HG03439 (cell line): ENCODE results near the gene BICDL1.
"Not testable (repeated sequence)": the region's sequence is repeated elsewhere in the genome, so short reads cannot be mapped to it uniquely, and the experiment has no call there.

Source experiments
- ATAC-seq: cut with Tn5 transposase; IDR thresholded peaks from one replicate; pipeline ENCODE4 v1.9.1; 2021; ENCODE audit warnings: mild to moderate bottlenecking, moderate library complexity; ENCODE audit not compliant: unreplicated experiment

The BICDL1 gene

DNA sequence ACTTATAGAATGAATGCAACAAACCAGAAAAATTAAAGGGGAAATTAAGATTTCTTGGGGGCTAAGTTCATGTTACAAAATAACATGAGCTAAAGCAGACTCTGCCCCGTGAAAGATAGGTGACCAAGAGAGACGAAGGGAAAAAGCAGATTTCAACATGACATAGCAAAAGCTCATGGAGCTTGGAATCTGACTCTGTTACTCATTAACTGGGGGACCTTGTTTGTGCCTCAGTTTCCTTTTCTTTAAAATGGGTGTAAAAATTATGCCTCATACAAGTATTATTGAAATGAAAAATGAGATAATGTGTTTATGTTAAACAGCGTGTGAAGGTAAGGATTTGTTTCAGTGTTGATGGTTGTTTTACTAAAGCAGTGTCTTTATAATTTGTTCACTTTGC is 11.5 kb downstream of the BICDL1 start:
- no peak for ATAC-seq

DNA sequence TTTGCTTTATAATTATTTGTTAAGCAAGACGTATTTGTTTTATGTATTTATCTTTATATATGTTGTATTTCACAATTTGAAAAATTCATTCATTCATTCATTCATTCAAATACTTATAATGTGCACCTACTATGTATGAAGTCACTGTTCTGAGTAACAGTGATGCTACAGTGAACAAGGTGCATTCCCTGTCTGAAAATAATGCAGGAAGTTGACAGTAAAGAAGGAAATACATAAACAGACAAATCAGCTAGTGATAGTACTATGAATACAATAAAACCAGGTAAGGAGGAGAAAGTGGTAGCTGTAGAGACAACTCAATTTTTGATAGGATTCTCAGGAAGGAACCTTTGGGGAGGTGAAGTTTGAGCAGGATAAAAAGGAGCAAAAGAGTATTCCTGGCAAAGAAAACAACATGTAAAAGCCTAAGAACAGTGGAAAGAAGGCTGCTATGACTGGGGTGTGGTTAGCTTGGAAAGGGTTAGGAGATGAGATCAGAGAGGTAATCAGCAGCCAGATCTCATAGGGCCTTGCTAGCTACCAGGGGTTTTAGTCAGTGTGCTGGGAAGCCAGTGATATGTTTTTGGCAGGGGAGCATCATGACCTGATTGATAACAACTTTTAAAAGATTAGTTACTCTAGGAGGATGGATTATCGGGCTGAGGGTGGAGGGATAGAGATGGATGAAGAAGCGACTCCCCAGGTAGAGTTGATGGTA is 17.4 kb downstream of the BICDL1 start:
- no peak for ATAC-seq

DNA sequence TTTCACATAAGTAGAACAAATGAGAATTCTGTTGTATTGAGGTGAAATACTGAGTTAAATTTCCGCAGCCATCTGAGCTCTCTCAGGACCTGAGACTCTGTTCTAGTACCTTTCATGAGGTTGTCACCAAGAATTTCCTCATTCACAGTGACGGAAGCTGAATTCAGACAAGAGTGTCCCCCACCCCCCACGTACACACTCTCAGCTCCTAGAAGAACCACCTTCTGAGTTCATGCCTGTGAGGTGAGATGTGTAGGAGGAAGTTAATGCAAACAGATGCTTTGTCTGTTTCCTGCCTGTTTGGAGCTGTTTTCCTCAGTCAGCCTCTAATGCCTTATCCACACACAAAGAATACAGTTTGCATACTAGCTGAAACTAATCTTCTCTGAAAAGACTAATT is 18.2 kb downstream of the BICDL1 start:
- ATAC-seq: no peak

DNA sequence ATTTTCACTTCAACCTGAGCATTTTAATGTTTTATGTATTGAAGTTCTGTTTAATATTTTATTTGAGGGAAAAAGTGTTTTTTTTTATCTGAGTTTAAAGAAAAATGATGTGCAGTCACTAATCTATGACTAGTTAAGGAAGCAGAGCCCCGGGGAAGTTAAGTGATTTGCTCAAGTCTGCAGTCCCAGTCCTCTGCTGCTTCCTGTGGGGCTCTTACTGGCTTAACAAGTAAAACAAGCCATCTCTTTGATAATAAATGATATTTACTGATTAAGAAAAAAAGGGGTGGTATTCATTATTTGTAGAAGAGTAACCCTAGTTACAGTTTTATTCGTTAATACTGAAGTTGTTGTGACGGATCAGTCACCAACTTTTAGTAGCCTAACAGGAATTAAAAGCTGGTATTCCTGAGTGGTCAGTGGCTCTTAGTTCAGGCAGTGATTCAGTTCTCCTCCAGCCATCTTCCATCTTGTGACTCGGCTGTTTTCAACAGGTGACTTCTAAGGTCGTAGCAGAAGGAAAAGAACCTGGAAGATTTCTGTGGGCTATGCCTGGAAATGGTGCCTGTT is 21.7 kb downstream of the BICDL1 start:
- no peak for ATAC-seq

DNA sequence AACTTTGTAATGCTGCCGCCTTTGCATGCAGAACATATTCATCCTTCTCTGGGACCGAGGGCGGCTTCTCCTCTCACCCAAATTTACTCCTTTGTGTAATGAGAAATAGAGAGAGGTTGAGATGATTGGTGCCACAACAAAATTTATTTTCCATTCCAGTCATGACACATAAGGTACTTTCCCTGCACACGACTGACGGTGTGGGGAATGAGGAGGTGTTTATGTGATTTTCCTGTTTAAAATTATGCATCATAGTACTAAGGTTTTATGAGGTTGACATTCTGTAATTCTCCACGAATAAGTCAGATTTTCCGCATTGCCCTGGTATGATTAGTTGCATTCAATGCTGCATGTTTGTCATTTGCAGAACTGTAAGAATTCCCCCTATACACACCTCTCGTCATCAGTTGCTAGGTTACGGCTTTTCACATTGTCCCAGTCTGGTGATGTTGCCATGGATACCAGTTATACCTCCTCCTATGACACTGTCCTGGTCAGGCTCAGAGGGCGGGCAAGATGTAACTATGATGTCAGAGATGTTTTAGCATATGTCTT is 23.1 kb downstream of the BICDL1 start:
- peak; percentile 87 for ATAC-seq

DNA sequence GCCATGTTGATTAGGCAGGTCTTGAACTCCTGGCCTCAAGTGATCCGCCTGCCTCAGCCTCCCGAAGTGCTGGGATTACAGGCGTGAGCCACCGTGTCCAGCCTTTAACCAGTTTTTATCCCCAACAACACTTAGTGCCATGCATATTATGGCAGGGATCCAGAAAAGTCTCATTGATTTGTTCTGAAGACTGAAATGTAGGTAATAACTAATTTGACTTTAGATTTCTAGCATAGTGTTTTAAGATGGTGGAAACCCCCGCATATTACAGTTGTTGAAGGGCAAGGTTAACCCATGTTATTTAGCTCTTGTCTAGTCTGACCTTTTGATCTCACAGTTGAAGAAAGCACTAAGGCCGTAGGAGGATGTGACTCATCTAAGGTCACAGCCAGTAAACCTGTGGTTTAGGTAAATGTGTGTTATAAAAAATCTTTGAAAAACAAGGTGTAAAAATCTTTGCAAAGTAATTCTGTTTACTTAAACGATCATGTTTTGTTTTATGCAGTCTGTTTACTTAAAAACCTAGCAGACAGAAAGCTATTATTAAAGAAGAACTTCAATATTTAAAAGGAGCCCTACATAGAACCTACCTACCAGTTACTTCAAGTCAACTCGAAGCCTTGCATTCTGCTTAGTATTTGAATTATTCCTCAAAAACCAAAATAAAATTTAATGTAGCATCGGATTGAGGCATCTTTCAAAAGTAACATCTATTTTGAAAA is 24.8 kb downstream of the BICDL1 start:
- peak; percentile 61 for ATAC-seq

DNA sequence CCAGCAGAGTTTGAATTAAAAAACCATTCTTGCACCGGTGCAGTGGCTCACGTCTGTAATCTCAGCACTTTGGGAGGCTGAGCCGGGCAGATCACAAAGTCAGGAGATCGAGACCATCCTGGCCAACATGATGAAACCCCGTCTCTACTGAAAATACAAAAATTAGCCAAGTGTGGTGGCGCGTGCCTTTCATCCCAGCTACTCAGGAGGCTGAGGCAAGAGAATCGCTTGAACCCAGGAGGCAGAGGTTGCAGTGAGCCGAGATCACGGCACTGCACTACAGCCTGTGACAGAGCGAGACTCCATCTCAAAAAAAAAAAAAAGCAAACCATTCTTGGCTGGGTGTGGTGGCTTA is 25.3 kb downstream of the BICDL1 start:
- ATAC-seq: not testable (repeated sequence)

DNA sequence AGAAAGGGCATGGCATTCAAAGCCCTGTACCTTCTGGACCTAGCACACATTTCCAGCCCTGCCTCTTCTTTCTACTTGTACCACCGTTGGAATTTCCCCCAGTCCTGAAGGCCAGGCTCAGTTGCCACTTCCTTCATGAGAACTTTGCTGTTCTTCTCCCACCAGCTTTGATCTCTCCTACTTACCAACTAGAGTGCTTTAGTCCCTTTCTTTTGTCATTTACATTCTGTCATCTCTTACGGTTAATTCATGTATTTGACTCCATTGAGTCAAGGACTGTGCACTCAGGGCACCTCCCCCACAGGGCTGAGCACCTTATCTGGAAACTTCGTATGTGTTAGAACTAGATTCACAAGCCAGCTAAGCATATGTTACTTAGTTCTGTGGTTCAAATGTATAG is 26.3 kb downstream of the BICDL1 start:
- ATAC-seq: no peak

DNA sequence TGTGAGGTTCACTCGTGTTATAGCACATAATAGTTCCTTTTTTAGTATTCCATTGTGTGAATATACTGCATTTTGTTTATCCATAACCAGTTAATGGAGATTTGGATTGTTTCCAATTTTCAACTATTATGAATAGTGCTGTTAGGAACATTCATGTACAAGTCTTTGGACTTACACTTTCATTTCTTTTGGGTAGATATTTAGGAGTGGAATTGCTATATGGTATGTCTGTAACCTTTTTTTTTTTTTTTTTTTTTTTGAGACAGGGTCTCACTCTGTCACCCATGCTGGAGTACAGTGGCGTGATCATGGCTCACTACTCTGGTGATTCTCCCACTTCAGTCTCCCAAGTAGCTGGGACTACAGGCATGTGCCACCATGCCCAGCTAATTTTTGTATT is 27.2 kb downstream of the BICDL1 start:
- not testable (repeated sequence) for ATAC-seq

DNA sequence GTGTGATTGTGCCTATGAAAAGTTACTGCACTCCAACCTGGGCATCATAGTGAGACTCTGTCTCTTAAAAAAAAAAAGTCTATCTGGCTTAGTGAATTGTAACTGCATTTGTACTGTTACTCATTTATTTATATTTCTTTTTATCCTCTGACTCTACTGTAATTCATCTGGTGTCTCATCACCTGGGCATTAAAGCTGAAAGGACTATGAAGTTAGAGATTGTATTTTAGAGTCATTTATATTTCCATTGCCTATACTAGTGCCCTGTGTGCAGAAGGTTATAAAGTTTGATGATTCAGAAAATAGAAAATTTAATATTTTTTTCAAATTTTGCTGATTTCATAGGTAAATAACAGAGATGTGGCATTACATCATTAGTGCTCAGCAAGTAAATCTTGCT is 30.2 kb downstream of the BICDL1 start:
- no peak for ATAC-seq

DNA sequence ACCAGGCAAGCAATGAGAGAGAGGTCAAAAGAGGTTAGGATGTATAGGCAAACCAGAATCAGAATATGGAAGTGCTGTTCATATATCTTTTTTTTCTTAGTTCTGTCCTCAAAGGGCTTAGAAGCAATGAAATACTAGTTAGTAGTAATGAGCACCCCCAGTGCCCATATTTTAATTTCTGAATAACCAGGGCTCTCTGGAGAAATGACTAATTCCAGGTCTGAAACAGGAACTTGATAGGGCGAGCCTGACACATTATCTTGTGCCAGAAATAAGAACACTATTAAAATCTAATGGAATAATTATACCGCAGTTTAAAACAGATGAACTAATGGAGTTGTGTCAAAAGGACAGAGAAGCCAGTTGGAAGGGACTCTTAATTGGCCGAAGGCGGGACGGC is 30.9 kb downstream of the BICDL1 start:
- no peak for ATAC-seq

DNA sequence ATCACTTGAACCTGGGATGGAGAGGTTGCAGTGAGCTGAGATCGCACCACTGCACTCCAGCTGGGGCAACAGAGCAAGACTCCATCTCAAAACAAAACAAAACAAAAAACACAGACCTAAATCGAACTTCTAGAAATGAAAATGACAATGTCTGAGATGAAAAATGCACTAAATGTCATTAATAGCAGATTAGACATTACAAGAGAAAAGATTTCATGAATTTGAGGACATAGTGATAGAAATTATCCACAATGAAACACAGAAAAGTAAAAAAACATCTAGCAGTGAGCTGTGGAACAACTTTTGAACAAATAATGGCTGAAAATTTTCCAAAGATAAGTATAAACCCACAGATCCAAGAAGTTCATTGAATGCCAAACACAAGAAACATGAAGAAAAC is 35.2 kb downstream of the BICDL1 start:
- no peak for ATAC-seq

DNA sequence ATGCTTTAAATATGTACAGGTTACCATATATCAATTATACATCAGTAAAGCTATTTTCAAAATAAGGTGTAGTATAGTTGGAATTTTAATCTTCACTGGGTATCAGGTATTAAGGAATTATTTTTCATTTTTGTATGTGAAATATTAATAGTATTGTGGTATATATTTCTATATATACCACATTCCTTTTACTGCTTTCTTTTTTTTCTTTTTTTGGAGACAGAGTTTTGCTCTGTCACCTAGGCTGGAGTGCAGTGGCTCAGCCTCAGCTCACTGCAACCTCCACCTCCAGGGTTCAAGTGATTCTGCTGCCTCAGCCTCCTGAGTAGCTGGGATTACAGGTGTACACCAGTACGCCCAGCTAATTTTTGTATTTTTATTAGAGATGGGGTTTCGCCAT is 36.6 kb downstream of the BICDL1 start:
- no peak for ATAC-seq

DNA sequence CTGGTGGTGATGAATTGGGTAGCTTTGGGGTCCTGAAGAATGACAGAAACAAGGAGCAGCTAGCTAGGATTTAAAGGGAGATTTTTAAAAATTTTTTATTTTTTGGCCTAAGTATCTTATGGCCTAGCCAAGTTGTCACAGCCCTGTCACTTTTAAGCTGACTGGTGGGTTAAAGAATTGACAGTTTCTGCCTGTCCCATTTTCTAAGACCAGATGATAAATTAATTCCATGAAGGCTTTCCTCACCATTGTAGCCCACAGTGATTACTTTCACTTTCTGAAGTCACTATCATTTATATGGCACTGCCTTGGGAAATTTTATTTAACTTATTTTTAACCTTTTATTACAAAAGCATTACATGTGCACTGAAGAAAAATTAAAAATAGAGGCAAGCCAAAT is 43.2 kb downstream of the BICDL1 start:
- ATAC-seq: no peak

DNA sequence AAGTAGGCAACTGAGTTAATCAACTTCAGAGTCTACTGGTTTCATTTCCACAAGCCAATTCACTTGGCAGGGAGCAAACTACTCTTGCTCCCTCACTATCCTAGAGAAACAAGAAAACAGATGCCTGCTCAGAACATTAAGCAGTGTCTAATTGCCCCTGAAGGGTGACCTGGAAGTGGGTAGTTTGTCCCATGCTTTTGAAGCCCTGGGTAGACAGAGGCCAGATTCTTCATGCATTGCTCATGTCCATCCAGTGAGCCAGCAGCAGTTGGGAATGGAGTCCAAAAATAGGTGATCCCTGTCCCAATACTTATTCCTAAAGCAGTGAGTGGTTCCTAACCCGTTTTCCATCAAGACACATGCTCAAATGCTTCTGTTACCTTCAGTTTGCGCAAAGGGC is 48.8 kb downstream of the BICDL1 start:
- ATAC-seq: no peak

DNA sequence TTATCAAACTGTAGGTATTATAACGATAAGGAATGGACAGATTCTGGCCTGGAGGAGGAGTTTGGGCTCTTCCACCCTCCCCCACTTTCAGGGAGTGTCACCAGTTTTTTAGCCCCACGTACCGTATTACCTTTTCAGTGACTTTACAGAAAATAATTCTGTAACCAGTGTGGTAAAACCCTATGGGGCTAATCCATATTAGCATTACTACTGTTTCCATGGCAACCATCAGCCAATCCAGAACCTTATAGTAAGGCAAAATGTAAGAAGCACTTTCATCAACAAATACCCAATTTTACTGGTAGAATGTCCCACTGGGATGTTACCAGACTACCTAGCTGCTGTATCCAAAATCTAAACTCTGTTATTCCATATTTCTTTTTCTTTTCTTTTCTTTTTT is 50.7 kb downstream of the BICDL1 start:
- ATAC-seq: no peak

DNA sequence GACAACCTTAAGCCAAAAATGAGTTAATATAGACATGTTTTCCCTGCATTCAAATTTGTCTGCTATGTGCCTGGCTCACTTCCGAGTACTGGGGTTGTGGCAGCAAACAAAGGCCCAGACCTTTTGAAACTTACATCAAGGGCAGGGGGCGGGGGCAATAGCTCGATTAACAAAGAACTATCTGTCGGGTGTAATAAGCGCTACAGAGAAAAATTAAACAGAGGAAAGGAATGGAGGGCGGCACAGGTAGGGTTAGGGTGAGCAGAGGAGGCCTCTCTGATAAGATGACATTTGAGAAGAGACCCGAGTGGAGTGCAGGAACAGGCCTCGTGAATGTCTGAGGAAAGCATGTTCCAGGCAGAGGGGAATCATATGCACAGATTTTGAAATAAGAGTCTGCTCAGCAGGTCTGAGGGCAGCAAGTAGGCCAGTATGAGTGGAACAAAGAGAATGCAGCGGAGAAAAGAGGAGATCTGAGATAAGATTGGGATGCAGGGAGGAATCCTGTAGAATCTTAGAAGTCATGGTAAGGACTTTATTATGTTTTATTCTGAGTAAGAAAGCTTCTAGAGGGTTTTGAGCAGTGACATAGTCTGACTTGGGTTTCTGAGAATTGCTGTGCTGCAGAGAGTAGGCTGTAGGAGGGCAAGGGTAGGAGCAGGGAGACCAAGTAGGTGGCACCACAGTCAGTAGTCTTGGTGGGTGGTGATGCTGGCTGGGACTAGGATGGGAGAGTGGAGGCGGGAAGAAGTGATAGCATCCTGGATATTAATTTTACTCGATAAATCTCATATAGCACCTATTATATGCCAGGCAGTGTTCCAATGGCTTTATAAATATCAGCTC is 52.6 kb downstream of the BICDL1 start:
- ATAC-seq: no peak

DNA sequence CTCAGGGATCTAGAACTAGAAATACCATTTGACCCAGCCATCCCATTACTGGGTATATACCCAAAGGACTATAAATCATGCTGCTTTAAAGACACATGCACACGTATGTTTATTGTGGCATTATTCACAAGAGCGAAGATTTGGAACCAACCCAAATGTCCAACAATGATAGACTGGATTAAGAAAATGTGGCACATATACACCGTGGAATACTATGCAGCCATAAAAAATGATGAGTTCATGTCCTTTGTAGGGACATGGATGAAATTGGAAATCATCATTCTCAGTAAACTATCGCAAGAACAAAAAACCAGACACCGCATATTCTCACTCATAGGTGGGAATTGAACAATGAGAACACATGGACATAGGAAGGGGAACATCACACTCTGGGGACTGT is 56.3 kb downstream of the BICDL1 start:
- not testable (repeated sequence) for ATAC-seq

DNA sequence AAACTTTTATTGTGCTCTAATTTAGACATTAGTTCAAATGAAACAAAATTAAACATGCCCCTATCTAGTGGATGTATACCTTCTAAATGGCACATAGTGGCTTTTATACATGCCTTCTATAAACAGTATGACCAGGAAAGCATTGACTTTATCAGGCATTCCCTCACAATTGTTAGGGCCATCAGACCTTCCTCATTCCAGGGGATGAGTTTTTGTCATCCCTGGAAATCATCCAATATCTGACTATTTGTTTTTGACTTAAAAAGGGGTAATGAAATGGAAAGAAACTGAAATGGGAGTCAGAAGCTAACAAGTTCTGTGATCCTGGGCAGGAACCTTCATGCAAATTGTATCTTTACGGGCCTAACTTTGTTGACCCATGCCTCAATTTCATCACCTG is 58.0 kb downstream of the BICDL1 start:
- ATAC-seq: no peak

DNA sequence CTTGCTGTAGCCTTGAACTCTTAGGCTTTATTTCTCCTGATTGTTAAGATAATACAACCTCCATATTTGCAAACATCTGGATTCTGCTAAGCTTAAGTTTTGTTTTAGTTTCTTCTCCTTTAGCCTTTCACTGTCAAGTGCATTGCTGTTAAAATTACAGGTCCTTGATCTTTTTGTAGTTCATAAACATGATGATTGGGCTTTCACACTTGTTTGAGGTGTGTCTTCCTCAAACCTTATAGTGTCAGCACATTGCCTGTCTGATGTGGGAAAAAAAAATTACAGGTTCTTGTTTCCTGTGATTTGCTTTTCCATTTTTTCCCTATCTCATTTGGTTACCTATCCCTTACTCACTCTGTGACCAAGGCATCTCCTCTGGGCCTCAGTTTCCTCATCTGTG is 59.2 kb downstream of the BICDL1 start:
- ATAC-seq: no peak

DNA sequence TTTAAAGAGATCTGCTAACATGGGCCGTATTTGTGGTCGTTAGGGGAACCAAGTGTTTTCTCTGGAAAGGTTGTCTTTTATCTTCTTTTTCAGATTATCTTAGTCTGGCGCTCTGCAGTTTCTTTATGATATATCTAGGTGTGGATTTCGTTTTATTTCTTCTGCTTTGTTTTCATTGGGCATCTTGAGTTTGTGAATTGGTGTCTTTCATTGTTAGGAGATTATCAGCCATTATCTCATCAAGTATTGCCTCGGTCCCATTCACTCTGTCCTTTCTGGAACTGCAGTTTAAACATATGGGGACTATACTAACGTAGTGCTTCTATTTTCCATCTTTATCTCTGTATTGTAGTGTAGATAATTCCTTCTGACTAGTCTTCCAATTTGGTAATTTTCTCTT is 60.4 kb downstream of the BICDL1 start:
- ATAC-seq: no peak
